ENCODE data around the gene TTBK1.

The TTBK1 gene

GRCh38 chr6:43226192-43226851 lies 17.0 kb upstream of the TTBK1 start:
- DNase-seq: no peak

GRCh38 chr6:43228951-43229802 lies 14.1 kb upstream of the TTBK1 start, which contains the start of gene DNPH1:
TSS of gene DNPH1 (minus strand) at chr6:43229481. CDS start at chr6:43229456, 25 bp downstream.
- DNase-seq: peak in 1 of 2 experiments; percentile 72

GRCh38 chr6:43229803-43230620 lies 13.3 kb upstream of the TTBK1 start:
- no peak for DNase-seq

GRCh38 chr6:43231053-43231452 lies 12.2 kb upstream of the TTBK1 start:
- no peak for DNase-seq

- no peak for DNase-seq
Observed at GRCh38 chr6:43231735-43232450, 11.4 kb upstream of the TTBK1 start.

GRCh38 chr6:43235841-43236240 lies 7.4 kb upstream of the TTBK1 start:
- no peak for DNase-seq

- no peak for DNase-seq
Observed at GRCh38 chr6:43239054-43239453, 4.2 kb upstream of the TTBK1 start.

- no peak for DNase-seq
Observed at GRCh38 chr6:43240950-43241349, 2.3 kb upstream of the TTBK1 start.

- DNase-seq: no peak
Observed at GRCh38 chr6:43241446-43241845, 1.8 kb upstream of the TTBK1 start.

- DNase-seq: no peak
Observed at GRCh38 chr6:43243664-43244321, 512 bp downstream of the TTBK1 start.

GRCh38 chr6:43246301-43247113 lies 3.2 kb downstream of the TTBK1 start:
- no peak for DNase-seq

- peak in 1 of 2 experiments; percentile 17 for DNase-seq
Observed at GRCh38 chr6:43247114-43247999, 4.1 kb downstream of the TTBK1 start.

- no peak for DNase-seq
Observed at GRCh38 chr6:43248101-43248500, 4.8 kb downstream of the TTBK1 start.

GRCh38 chr6:43248791-43249190 lies 5.5 kb downstream of the TTBK1 start:
- DNase-seq: no peak

GRCh38 chr6:43250992-43251373 lies 7.7 kb downstream of the TTBK1 start:
- DNase-seq: no peak

GRCh38 chr6:43253401-43253800 lies 10.1 kb downstream of the TTBK1 start:
- DNase-seq: no peak

GRCh38 chr6:43254138-43254817 lies 11.0 kb downstream of the TTBK1 start:
- DNase-seq: no peak

- no peak for DNase-seq
Observed at GRCh38 chr6:43254846-43255245, 11.6 kb downstream of the TTBK1 start.

- no peak for DNase-seq
Observed at GRCh38 chr6:43255408-43256054, 12.2 kb downstream of the TTBK1 start.

All from SW 1271 (cell line).